ENCODE measurements around the gene DLX3.

- TF ChIP-seq CTCF (IDR thresholded peaks at IDR 0.05; ENCODE audit: insufficient read depth, low read length, poor library complexity, severe bottlenecking): no peak
- TF ChIP-seq EZH2phosphoT487 (conservative IDR thresholded peaks at IDR 0.05; ENCODE audit: low read length): no peak
Measured at GRCh38 chr17:49976163-49976827, 18.7 kb downstream of the DLX3 start.

Measured in SU-DHL-6 (cell line).